H1 (cell line): ENCODE results near the gene LIMK2. TPM values are rescaled to one million over a fixed set of nuclear protein-coding genes. Genes with fewer than 3 reads are reported as not detected.

Experiments
- CHD2 ChIP-seq: IDR thresholded peaks from 2 replicates; pipeline ENCODE4 v1.6.1; 2012; ENCODE audit warnings: low read length, improper control_type of control experiment
- CREB1 ChIP-seq: IDR thresholded peaks from 2 replicates; pipeline ENCODE4 v1.6.1; 2012; ENCODE audit warnings: inconsistent platforms
- EGR1 ChIP-seq: IDR thresholded peaks from 2 replicates; pipeline ENCODE4 v1.6.1; 2011; ENCODE audit warnings: low read depth, low read length, borderline replicate concordance
- GABPA ChIP-seq: IDR thresholded peaks from 2 replicates; pipeline ENCODE4 v1.6.1; 2011; ENCODE audit warnings: mild to moderate bottlenecking, low read length, moderate library complexity, borderline replicate concordance; ENCODE audit not compliant: insufficient read depth
- GTF2F1 ChIP-seq: IDR thresholded peaks from 2 replicates; pipeline ENCODE4 v1.6.1; 2012; ENCODE audit warnings: low read depth, low read length, improper control_type of control experiment, borderline replicate concordance
- HDAC6 ChIP-seq: IDR thresholded peaks from one replicate; pipeline ENCODE4 v1.7.1; 2012; ENCODE audit warnings: low read depth, mild to moderate bottlenecking, inconsistent platforms, low read length, moderate library complexity
- NANOG ChIP-seq: IDR thresholded peaks from 2 replicates; pipeline ENCODE4 v1.6.1; 2011; ENCODE audit warnings: low read length, low read depth, mild to moderate bottlenecking, inconsistent platforms; ENCODE audit not compliant: insufficient read depth, poor library complexity, severe bottlenecking
- POLR2A ChIP-seq, 2 experiments: IDR thresholded peaks; 1 replicate in 1 of 2; 2 replicates in 1 of 2; pipeline ENCODE4 v1.6.1; 2011; ENCODE audit warnings: low read depth in 2 of 2, low read length in 2 of 2, mild to moderate bottlenecking in 2 of 2; ENCODE audit errors: control extremely low read depth in 1 of 2
- POU5F1 ChIP-seq: IDR thresholded peaks from 2 replicates; pipeline ENCODE4 v1.6.1; 2011; ENCODE audit warnings: low read depth, mild to moderate bottlenecking, low read length, moderate library complexity
- RXRA ChIP-seq: IDR thresholded peaks from 2 replicates; pipeline ENCODE4 v1.6.1; 2011; ENCODE audit warnings: low read depth, mild to moderate bottlenecking, low read length, moderate library complexity; ENCODE audit not compliant: insufficient read depth
- SIN3A ChIP-seq, 2 experiments: IDR thresholded peaks in 1 of 2; conservative IDR thresholded peaks in 1 of 2; 2 replicates each; pipeline ENCODE4 v1.6.1; 2011 to 2012; ENCODE audit warnings: low read length in 2 of 2, improper control_type of control experiment in 1 of 2, low read depth in 1 of 2, mild to moderate bottlenecking in 1 of 2
- SP1 ChIP-seq: IDR thresholded peaks from 2 replicates; pipeline ENCODE4 v1.6.1; 2011; ENCODE audit warnings: low read depth, low read length
- TAF1 ChIP-seq: IDR thresholded peaks from 2 replicates; pipeline ENCODE4 v1.6.1; 2011; ENCODE audit warnings: mild to moderate bottlenecking, low read depth, low read length
- YY1 ChIP-seq: IDR thresholded peaks from 2 replicates; pipeline ENCODE4 v1.6.1; 2011; ENCODE audit warnings: low read depth, mild to moderate bottlenecking, low read length
- ZNF274 ChIP-seq: IDR thresholded peaks from 2 replicates; pipeline ENCODE4 v1.7.0; 2012; ENCODE audit warnings: low read length, borderline replicate concordance; ENCODE audit errors: extremely low read depth
- polyA plus RNA-seq, 7 experiments: library from polyadenylated mRNA; depleted of rRNA in 3 of 7; stranded (reverse) in 5 of 7; unstranded in 2 of 7; fragments of >200 nt in 5 of 7; fragments of 200-250 nt in 2 of 7; gene quantifications; 1 replicate in 5 of 7; 2 replicates in 1 of 7; 4 replicates in 1 of 7; pipeline versions ENCODE4 v1.2.1 to v1.2.3, GENCODE V29; 2011 to 2013; ENCODE audit warnings: missing spikeins in 2 of 7, mixed read lengths in 2 of 7
- total RNA-seq: library from RNA; stranded (reverse); fragmentation: NEBNext Ultra II Directional; extraction: Animal tissue kit (Norgen Biotek cat#: 25700); gene quantifications from 2 replicates; pipeline ENCODE4 v1.2.1, GENCODE V29; 2021

Gene LIMK2
- total and polyA plus RNA-seq, 2 of the 8 experiments (the other 6 are each of a cell fraction or from before 2014, with no cell fraction given), result 13.2 to 37.6 TPM

GRCh38 chr22:31313366-31314147 is 101.5 kb downstream of the LIMK2 start (continued):
- TF ChIP-seq TAF1 (peak; percentile 73; the same call in 1 of the 2 replicates), POLR2A (IDR thresholded peaks at IDR 0.05; ENCODE audit: control extremely low read depth in 1 of 2, low read depth in 2 of 2, low read length in 2 of 2) (peak in 1 of 2 experiments; percentile 62; a peak in 2 of 3 replicates), CHD2 (no peak), HDAC6 (no peak), ZNF274 (no peak), SIN3A (conservative IDR thresholded peaks at IDR 0.05 in 1 of 2, IDR thresholded peaks at IDR 0.05 in 1 of 2; ENCODE audit: low read depth in 1 of 2, low read length in 2 of 2) (no peak), EGR1 (no peak), SP1 (0 out of 2 replicates have a peak, but pooled peaks have one; percentile 26), RXRA (no peak), CREB1 (no peak), YY1 (peak; percentile 61; the same call in 1 of the 2 replicates), NANOG (peak; percentile 21), GABPA (peak; percentile 45; the same call in 1 of the 2 replicates), GTF2F1 (no peak), POU5F1 (no peak)
